NCI-H69 (cell line): Measurements from ENCODE around the gene OSMR.

Experiments used
- DNase-seq: peaks from one replicate; lab custom pipeline; 2025; lab: John Stamatoyannopoulos, UW

The OSMR gene

DNA sequence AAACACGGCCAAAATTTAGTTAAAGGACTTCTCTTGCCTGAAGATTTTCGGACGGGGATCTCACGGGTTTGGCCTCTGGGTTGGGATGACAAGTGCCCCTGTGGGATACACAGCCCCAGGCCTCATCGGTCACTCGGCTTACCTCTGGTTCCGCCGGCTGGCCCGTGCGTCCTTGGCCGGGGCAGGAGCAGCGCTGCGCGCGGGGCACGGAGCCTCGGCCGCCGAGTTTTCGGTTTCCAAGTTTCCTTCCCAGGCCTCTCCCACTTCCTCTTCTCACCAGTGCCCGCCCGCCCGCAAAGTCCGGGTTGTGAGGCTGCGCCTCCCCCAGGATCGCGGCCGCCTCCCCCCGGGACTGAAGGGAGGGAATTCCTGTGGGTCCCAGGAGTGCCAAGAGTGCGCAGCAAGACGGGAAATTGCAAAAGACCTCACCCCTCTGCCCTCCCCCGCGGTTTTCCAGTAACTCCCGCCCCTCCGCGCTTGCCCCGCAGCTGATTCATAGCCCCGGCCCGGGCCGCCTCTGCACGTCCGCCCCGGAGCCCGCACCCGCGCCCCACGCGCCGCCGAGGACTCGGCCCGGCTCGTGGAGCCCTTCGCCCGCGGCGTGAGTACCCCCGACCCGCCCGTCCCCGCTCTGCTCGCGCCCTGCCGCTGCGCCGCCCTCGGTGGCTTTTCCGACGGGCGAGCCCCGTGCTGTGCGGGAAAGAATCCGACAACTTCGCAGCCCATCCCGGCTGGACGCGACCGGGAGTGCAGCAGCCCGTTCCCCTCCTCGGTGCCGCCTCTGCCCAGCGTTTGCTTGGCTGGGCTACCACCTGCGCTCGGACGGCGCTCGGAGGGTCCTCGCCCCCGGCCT lies at the start of gene OSMR:
Gene OSMR, plus strand, starts transcription at position 487 of the 853 bp plus-strand sequence. CDS start 23,033 bp downstream, outside the sequence.
- DNase-seq = peak; percentile 31

DNA sequence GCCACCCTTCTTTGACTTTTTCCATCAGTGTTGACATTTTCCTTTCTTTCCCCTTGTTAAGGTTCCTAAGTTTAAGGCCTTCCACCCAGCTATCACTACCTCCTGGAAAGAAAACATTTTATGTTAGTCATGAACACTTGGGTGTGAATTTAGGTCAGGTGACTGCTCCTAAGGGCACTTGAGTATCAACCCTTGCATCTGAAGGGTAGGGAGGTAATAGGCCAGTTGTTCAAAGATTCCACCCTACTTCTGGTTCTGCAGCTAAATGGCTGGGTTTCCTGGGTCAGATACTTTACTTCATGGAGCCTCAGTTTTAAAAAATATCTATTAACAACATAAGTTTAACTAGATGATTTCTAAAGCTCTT lies 49.1 kb upstream of the OSMR start:
- no peak for DNase-seq

DNA sequence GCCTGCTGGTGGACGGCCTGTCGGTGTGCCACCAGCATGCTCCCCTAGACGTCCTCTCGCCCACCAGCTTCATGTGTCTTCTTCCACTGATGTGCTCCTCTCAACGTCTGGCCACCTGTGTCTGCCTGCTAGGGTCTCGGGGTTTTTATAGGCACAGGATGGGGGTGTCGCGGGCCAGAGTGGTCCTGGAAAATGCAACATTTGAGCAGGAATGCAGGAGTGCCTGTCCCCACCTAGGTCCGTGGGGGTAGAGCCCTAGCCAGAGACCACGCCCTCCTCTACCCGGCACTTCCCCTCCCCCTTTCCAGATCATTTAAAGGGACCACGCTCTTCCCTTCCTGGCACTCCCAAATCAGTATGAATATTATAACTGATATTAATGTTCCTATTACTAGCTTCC lies 48.0 kb upstream of the OSMR start:
- no peak for DNase-seq

DNA sequence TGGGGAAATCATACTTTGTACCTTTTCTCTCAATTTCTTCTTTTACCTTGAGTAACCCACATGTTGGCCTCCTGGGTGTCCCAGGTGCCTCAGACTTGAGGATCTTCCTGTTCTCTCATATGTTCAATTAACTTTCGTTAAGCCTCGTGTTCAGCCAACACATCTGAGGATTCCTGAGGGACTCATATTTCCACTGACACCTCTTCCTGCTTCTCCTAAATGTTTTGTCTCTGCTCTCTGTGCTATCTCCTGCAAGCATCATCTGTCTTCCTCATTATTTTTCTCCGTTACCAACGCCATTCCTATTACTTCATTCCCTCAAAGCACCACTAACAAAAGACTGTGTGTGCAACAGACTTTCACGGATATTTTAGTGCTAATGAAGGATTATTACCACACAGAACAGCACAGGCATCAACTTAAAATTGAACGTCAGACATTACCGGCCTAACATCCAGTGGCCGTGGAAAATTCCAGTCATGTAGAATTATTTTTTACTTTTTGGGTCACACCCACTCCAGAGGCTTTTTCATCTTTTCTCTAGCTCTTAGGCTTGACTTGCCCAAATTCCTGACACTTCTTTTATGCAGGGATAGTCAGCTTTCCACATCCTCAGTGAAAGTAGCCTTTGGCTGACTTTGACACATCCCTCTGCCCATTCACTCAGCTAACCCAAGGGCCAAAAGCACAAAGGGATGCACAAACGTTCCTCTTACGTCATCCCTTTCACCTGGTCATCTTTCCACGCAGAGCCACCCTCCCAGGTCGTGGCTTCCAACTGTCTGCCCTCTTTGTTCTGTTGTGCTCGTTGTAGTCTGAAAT lies 46.0 kb upstream of the OSMR start:
- no peak for DNase-seq

DNA sequence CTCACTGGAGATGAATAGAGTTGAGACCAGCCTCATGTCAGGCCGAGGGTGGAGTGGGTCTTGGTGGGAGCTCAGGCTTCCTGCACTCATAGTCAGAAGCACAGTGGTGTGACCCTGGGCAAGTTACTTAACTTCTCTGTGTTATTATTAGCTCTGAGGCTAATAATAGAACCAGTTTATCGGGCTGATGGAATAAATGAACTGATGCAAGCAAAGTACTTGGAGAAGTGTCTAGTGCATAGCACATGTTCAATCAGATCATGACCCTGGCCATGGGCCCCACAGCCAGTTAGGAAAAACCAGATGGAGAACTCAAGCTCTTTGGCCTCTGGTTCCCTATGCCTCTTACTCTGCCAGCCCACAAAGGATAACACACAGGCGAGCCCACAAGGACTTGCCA lies 45.3 kb upstream of the OSMR start:
- DNase-seq = no peak

DNA sequence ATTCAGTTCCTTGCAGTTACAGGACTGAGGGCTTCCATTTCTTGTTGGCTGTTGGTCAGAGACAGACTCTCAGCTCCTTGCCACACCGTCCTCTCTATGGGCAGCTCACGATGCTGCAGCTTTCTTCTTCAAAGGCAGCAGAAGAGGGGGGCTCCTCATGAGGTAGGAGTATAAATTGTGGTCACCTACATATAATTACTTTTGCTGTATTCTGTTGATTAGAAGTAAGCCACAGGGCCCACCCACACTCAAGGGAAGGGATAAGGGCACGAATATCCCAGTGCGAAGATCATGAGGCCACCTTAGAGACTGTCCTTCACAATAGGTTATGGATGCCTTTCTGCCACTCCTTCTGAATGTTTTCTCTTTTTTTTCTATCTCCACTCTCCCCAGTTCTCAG lies 43.7 kb upstream of the OSMR start:
- DNase-seq = no peak

DNA sequence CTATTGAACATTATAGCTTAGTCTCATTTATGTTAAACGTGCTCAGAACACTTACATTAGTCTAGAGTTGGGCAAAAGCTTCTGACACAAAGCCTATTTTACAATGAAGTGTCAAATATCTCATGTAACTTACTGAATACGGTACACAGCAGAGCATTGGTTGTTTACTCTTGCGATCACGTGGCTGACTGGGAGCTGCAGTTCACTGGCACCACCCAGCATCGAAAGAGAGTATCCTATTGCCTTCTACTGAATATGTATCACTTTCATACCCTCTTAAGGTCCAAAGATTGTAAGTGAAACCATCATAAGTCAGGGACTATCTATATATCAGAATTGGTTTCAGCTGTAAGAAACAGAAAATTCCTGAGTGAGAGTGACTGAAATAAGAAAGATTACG lies 42.6 kb upstream of the OSMR start:
- DNase-seq = no peak

DNA sequence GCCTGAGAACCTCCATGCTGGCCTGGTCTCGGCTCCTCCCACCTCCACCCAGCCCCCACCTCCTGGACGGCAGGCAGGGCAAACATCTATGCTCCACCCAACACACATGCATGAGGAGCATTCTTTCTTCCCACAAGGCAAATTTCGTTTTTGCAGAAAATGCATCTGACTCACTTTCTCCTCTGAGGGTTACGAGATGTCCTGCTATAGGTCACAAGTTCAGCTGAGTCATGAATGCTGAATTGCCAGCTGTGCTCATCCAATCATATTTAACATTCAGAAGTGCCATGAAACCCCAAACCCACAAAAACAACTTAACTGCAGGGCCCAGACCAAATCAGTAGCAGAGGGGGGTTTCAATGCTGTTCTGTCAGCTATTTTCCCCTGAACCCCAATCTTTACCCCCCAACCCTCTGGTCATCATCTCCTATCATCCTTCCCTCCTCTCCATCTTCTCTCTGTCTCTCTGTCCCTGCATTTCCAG lies 39.0 kb upstream of the OSMR start:
- no peak for DNase-seq

DNA sequence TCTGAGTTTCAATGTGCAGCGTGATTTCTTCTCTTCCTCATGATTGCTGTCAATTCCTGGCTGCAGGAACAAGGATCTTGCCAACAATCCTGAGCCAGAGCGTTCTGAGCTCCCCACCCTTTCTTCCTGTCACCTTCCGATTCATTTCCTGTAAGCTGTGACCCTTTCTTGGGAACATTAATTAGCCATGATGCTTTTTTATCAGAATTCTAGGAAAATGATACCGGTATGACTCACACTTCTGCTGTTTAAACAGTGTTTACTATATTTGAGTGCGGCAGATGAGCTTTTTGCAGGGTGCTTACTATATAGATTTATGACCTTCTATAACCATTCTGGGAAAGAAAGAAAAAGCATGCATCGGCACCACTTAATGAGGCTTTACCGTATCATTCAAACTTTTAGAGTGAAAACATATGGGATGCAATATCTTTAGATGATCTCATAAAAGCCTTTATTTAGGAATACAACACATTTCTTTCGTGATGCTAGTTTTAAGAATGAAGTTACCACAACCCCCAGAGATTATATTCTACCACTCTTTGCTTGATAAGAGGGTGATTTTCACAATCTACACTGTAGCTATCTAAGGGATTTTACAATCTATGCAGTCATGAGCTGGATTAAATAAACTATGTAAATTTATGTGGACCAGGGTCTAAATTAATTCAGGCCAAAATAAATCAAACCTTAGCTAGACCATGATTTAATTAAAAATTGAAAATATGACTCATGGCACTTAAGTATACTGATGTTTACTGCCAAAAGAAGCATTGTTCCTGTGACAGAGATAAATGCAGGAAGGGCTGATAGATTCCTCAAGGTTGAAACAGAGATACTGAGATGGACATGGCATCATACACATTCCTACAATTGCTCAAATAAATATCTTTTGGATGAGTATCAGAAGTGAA lies 38.0 kb upstream of the OSMR start:
- no peak for DNase-seq

DNA sequence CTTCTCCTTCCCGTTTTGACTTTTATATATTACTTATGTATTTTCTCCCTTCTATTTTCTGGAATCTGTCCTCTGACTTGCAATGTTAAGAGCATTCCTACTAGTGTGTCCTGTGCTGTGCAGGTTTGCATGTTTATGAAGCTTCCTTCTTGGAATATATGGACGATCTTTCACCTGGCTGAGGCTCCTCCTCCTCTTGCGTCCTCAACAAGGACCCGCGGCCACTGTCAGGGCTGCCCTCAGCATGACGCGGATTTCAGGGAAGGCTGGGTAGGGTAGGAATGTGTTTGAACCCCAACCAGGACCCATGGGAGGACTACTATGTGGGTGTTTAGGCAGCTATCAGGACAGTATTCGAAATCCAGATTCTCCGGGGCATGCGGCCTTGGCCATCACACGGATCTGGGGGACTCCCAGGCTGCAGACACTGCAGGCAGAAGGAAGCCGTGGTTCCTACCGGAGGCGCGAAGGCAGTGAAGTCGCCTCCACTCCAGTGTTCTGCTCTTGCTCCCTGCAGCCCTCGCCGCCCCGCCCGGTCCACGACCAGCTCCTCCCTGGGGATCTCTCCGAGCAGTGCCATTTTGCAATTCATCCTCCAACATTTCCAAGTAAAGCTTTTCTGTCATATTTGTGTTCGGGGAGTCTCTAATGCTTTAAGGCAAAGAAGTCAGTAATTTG lies 37.0 kb upstream of the OSMR start:
- no peak for DNase-seq

DNA sequence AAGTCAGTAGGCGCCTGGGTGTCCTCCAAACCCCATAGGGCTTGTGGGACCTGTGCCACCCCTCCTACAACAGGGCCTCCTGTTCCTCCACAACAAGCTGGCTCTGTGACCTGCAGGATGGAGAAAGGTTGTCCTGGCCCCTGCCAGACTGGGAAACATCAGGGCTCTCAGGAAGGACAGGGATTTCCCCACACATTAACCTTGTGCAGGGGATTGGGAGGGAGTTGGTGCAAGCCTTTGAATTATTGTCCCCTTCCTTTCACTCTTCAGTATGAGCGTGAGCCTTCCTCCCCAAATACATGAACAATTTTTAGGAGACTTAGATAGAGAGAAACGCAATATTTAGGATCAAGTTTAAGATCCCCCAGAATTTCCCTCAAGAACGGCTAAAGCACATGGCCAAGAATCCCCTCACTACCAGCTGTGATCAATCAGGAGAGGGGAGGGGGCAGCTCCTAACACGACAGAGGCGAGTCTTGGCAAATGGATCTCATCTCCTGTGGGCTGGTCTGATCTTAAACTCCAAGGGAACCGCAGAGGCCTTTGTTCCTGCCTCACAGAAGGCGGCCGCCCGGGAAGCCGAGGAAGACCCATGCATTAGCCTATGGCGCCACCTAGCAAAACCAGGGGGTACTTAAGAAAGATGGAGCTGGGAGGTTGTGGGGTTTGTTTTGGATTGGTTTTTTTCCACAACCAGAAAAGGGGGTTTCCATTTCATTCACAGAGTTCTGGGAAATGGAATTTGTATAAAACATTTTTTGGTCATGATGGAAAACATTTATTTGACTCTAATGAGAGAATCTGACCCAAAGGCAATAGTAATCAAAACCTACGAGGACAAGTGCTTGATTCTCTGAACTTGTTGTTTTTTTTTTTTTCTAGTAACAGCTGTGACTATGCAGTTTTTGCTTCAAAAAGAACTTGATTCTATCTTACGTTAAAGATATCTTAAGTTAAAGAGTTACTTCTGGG lies 36.1 kb upstream of the OSMR start:
- DNase-seq = peak; percentile 77

DNA sequence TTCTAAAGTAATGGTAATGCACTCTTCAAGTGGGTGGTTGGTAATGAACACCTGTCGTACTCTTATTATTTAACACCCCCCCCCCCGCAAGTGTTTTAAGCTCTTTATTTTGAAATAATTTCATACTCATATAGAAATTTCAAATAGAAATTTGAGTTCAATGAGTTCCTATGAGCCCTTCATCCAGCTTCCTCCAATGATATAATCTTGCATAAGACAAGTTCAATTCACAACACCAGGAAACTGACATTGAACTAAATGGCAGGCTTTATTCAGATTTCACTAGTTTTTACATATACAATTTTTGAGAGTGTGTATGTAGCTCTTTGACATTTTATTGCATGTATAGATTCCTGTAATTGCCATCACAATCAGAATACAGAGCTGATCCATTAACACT lies 30.9 kb upstream of the OSMR start:
- no peak for DNase-seq

DNA sequence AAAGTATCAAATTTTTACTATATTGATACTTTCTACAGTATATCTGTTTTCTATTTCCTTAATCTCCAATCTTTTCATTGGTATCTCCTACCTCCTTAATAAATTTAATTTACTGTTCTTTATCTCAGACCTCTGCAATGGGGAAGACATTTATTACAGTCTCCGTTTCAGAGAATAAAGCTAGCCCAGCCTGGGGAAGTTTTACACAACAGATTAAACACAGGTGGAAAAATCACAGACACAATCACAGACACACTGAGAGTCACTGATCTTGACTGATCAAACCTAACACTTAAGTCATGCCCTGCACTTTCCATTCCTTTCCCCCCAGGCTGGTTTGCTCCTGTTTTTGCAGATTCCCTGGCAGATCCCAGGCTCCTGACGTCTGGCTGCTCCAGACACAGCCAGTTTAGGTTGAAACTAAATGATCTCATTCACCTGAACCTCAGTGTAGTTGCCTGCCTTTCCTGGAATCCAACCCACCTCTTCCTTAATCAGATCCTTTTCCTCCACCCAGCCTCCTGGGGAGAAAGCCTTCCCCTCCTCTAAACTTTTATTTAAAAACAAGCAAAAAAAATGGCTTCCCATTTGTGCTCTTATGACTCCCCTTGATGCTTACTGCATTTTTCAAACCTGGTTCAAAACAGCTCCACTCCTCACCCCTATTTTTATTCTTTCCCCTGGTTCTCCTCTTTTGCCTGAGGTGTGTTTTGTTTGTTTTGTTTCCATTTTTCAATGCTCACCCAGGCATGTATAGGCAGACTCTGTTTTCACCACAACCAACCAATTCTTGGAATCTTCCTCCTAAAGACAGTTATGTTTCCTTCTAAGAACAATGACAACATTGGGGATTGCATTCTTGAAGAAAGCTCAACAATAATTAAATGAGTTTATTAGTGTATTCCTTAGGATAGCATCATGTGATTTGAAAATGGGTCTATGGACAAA lies 29.5 kb upstream of the OSMR start:
- no peak for DNase-seq

DNA sequence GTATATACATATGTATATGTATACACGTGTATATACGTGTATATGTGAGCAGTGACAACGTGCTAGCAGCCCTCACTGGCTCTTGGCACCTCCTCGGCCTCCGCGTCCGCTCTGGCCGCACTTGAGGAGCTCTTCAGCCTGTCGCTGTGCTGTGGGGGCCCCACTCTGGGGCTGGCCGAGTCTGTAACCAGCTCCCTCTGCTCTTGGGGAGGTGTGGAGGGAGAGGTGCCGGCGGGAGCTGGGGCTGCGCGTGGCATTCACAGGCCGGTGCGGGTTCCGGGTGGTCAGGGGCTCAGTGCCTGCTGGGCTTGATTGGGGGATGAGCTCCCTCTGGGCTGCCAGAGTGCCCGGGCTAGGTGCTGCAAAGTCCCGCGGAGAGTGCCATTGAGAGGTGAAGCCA lies 24.1 kb upstream of the OSMR start:
- no peak for DNase-seq

DNA sequence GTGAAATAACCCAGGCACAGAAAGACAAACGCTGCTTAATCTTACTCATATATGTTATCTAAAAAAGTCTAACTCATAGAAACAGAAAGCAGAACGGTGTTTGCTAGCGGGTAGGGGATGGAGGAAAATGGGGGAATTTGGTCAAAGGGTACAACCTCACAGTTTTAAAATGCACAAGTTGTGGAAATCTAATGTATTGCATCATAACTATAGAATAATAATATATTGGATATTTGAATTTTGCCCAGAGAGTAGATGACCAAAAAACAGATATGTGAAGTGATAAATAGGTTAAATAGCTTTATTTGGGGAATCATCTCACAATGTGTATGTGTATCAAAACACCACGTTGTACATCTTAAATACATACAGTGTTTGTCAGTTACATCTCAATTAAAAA lies 22.3 kb upstream of the OSMR start:
- no peak for DNase-seq

DNA sequence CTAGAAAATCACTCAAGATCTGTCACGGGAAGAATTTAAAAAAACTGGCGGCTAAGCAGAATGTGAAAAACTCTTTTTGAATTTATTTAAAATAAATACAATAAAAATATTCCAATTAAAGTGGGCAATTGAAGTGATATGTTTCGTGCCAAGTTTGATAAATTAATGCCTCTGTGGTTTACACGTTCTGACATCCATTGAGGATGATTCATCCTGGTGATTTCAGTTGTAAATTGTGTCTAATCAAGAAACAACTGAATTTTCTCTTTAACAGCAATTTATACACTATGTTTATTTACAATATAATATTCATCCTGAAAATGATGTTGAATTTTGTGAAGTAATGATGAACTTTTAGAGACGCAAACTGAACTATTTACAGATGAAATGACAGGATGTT lies 21.0 kb upstream of the OSMR start:
- no peak for DNase-seq

DNA sequence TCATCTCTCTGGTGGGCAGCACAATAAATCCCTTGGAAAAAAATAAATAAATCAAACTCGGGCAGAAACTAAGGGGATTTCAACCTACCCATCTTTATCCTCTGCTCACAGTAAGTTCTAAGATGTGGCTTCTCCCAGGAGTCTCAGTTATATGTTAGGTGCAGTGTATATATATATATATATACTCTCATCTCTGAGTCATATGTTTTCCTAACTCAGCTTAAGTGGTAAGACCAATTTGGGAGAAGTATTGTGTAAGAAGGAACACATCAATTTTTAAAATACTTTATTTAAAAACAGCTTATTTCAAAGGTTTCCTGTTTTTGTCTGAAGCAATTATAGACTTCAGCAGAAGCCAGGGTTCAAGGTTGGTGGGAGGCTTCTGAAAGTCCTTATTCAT lies 20.3 kb upstream of the OSMR start:
- no peak for DNase-seq

DNA sequence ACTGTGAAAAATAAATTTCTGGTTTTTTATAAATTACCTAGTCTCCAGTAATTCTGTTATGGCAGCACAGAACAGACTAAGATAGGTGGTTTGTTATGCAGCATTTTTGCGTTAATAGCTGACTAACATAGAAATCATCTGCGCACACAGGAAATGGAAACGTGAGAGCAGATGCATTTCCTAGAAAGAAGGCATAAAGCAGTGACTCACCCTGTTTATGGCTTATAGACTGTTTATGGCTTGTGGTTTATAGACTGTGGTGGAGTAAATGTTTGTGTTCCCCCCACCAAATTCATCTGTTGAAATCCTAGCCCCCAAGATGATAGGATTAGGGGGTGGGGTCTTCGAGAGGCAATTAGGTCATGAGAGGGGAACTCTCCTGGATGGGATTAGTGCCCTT lies 18.3 kb upstream of the OSMR start:
- DNase-seq = no peak

DNA sequence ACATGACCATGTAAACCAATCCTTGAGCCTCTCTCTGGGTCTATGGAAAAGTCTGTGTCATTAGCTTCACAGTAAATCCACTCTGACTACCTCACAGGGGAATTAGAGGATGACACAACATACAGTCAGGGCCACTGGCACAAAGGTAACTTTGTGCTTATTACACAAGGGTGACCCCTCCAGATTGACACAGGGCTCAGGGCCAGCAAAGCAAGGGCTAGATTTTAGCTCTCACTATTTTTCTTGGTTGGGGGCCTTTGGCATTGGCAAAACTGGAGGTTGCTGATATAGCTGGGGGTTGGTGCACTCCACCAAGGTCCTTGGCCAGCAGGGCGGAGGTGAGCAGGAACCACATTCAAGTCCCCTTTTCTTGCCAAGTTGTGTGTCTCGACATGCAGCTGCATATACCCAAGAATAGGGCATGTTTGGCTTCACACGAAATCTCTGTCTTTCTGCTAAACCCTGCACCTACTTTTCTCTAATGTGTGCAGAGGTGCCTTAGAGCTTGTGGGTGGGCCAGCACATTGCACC lies 15.2 kb upstream of the OSMR start:
- no peak for DNase-seq
